NCI-H1694 (cell line): ENCODE results near the gene MACROD2.

Source experiments
- DNase-seq: peaks from one replicate; lab custom pipeline; 2025; lab: John Stamatoyannopoulos, UW

MACROD2 gene

GRCh38 chr20:14531786-14532185, 536.5 kb downstream of the MACROD2 start:
- DNase-seq, result no peak

- DNase-seq, result peak; percentile 77
These were observed 541.4 kb downstream of the MACROD2 start for GRCh38 chr20:14536738-14537137.

GRCh38 chr20:14538433-14538832, 543.1 kb downstream of the MACROD2 start:
- DNase-seq, result no peak

GRCh38 chr20:14543040-14543439, 547.7 kb downstream of the MACROD2 start:
- DNase-seq, result no peak

DNA sequence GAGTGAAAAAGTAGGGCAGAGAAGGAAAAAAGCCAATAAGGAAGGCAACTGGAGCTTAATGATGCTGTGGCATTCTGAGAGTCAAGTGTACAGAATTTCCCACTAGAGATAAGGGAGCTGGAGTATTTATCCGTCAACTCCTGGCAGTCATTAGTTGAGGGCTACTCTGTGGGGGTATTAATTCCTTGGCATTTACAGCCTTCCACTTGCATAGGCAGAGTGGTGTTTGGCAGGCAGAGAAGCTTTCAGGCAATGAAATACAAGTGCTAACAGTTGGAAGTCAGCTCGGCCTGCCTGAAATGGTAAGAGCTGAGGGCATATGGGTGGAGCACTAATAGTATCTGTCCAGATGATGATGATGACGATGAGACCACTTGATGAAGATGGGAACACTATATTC, 549.4 kb downstream of the MACROD2 start:
- DNase-seq, result no peak

DNA sequence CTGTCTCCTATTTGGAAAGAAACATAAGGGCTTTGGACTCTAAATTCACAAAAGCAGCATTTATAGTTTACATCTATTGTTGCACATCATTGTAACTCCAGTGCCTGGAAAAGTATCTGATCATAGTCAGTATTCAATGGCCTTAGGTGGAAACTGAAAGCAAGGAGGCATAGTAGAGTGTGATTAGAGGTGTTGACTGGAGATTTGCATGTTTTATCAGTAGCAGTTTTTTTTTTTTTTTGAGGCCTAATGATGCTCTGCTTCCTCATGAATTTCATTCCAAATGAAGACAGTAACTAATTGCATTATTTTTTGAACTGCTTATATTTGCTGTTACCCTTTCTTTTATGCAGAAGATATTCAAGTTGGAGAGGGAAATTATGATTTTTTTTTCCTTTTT, 555.3 kb downstream of the MACROD2 start:
- DNase-seq, result no peak

- DNase-seq, result no peak
These were observed 558.6 kb downstream of the MACROD2 start for GRCh38 chr20:14553774-14554534.

GRCh38 chr20:14555676-14556075, 560.4 kb downstream of the MACROD2 start:
- DNase-seq, result no peak

- no peak for DNase-seq
These were observed 560.9 kb downstream of the MACROD2 start for GRCh38 chr20:14556206-14556605.

DNA sequence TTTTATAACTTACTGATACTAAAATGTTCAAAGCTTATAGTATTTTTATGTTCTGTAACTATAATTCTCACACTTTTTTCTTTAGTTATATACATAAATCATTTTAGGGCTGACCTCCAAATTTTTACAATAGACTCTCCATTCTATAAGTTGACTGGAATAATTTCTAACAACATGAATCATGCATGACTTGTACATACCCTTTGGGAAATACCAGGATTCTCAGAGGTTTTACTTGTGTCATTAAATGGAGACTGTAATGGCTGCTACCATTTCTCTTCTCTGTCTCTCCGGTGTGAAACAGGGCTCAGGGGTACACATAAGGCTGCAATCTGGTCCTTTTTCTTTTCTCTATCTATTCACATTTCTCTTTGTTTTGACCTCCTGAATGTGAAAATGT, 564.3 kb downstream of the MACROD2 start:
- no peak for DNase-seq

DNA sequence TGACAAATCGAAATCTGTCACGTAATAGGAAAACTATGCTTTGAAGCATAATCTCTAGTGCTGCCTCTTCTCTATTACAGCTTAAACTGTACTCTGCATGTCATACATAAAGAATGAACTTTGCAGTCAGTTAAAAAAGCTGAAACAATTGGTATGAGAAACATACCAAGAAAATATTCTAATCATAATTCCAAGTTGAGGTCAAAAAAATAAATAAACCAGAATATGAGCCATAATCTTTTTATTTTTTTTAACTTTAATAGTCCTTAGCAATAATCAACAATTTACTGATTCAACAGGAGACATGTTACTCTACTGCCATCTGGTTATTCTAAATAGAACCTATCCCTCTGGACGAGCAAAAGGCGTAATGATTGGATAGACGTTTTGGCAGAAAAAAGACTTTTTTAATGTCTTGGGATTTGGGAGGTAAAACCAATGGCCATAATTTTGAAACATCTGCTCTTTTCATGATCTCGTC, 566.5 kb downstream of the MACROD2 start:
- DNase-seq, result peak; percentile 47

DNA sequence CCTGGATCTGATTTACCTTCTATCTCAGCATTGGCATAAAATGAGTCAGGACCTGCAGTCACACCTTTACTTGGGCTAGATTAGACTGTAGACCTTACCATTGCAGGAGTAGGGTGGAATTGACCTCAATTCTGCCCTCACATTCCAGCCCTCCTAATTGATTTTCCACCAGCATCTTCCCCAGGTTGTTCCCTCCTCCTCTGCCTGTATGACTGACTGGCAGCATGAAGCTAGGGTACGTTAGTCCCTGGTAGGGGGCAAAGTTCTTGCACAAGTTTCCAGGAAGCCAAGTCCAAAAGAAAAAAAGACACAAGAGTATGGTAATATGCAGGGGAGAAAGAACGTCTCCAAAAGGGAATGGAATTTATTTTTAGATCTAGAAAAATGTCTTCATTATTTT, 567.7 kb downstream of the MACROD2 start:
- no peak for DNase-seq

DNA sequence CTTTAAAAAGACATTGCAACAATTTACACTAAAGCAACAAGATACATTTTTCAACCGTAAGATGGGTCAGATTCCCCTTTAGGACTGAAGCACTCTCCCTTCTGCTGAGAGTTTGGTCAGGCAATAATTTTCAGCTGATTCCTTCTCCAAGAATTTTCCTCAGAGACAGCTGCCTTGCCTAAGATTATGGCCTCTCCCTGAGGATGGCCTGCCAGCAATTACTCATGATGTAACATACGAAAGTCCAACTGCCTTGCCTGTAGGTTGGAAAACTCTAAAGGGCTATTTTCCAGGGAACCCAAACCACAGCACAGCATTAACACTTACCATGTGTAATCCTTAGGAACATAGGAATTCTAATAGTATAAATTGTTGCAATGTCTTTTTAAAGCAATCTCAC, 571.2 kb downstream of the MACROD2 start:
- DNase-seq, result no peak

- DNase-seq, result no peak
These were observed 572.9 kb downstream of the MACROD2 start for GRCh38 chr20:14568225-14568624.

GRCh38 chr20:14568701-14569100, 573.4 kb downstream of the MACROD2 start:
- no peak for DNase-seq

DNA sequence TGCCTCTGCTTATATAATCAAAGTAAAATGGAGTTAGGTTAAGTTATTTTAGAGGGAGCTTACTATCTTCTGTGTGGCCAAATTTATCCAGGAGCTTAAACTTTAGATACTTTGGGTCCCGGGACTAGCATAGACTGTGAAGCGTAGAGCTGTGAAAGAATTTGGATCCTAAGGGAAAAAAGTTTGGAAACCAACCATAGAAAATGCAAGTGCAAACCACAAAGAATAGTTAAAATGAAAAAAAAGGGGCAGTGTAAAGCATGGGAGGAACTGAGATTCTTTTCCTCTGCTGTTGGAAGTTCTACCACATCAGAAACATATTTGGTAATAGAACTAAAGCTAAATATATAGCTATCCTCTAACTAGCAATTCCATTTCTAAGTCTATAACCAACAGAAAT, 574.3 kb downstream of the MACROD2 start:
- no peak for DNase-seq

DNA sequence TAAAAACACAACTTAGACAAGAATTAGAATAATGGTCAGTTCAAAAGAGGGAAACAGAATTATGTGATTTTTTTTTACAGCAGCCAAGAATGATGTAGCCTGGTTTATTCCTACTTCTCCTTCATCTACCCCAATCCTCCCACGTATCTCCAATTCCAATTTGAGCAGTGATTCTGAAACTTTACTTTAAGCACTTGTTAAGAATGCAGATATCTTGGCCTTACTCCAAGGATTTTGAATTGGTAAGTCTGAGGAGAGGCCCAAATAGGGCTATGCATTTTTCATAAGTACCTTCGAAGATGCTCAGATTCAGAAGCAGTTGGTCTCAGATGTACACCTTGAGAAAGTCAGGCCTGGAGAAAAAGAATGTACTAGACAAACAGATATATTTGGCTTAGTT, 575.5 kb downstream of the MACROD2 start:
- DNase-seq, result no peak

DNA sequence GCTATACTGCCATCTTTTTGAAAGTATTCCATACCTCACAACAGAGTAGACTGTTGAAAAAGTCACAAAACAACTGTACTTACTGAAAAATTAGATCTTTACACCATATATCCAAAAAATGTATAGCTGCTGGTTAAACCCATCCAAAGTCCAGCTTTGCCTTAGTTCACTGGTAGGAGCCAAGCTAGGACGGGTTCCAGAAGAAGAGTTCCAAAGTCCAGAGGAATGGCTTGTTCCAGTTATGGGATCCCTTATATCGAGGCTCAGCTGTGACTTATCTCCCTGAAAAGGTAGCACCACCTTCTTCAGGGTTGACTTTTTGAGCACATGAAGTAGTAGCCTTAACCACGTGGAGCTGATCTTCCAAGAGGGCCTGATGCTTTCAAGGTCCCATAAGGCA, 578.4 kb downstream of the MACROD2 start:
- no peak for DNase-seq

GRCh38 chr20:14576196-14576877, 581.0 kb downstream of the MACROD2 start:
- DNase-seq, result no peak

DNA sequence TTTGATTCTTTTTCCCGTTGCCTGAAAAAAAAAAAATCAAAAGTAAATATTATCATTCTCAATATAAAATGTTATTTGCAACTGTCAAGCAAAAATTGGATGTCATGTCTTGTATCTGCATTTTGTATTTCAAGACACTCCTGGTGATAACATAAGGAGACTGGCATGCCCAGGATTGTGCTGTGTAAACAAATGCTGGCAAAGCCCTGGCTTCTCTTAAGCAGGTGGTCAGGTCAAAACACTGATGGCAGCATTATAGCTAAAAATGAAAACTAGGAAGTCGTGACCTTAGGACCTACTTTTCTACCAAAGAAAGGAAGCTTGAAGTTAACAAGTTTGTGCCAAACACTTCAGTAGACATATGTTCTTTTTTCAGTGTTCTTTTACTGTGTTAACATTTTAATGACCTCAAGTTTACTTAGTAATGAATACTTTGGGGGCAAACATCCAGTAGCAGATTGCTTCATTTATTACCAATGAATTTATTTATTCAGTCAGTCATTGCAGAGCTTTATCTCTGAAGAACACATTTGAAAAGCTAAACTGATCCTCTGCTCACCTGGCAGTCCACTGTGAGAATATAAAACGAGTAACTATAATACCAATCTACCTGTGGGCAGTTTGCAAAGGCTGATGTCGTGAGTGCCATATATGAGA, 585.2 kb downstream of the MACROD2 start:
- DNase-seq, result no peak

DNA sequence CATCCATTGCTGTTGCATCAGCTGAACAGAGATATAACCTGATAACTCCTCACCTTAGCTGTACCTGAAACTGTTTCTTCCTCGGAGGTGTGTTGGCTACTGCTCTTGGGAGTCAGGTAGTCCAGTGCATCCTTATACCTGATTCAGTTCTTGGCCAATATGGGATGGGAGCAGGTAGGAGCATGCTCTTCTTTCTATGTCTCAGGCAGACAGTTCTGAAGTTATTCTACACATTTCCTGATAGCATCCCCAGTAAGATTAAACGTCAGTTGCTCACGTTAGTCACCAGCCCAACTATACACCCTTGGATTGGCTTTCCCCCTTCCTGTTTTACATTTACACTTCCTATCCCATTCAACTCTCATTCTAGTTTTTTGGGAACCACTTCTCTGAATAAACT, 586.4 kb downstream of the MACROD2 start:
- no peak for DNase-seq

GRCh38 chr20:14582855-14583254, 587.5 kb downstream of the MACROD2 start:
- DNase-seq, result no peak

DNA sequence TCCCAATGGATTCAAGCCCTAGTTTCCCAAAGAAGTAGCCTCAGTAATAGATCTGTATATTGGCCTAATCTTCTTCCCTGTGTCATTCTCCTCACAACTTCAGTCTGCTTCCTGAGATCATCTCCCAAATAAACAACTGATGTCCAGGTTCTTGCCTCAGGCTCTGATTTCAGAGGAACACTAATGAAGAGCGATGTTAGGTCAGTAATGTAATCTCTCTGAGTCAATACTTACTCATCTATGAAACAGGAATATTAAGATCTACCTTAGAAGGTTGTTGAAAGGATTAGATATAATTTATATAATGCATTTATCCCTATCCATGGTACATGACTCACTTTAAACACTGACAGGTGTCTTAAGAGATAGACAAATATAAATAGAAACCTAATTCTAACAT, 588.1 kb downstream of the MACROD2 start:
- DNase-seq, result no peak
